ENCODE data around the gene NUMBL. TPM values are rescaled to one million over a fixed set of nuclear protein-coding genes. Genes with fewer than 3 reads are reported as not detected.

Gene NUMBL
- total RNA-seq, 2 donors from 2014 or later, result 9.1 to 73.5 TPM

DNA sequence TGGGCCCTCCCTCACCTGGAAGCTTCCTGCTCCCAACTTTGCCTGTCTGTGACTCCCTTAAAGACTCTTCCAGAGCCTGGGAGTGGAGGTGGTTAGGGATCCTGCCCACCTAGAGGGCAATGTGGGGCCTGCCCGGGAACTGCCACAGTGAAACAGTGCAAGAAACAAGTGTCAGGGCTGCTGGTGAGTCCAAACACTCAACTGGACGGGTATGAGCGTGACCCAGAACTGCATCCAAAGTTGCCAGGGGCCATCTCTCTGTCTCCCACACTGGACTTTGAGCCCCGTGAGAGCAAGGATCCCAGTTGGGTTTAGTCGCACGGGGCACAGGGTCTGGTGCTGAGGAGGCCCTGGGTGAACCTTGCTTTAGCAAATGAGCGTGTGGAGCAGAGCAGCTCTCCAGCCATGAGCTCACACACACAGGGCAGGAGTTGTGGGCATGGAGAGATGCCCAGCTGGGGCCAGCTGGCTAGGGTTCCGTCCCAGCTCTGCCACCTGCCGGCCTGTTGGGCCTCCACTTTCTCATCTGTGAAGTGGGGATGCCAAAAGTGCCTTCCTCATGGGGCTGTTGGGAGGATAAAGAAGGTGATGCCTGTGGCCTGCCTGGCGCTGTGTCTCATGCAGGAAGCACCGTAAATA, 2.8 kb upstream of the NUMBL start:
- peaks cover 0 to 3% of the 10 kb centered on the region in 2 donors for H3K36me3 ChIP-seq (replicated peaks in 1 of 2; ENCODE audit: insufficient read depth in 1 of 2, low read depth in 2 of 2)
- H3K27me3 ChIP-seq, result no peaks in the 10 kb centered on the region
- ATAC-seq (no peak), DNase-seq (no peak)
- H3K4me1 ChIP-seq, result peaks cover 19% of the 10 kb centered on the region
- H3K9me3 ChIP-seq, result no peaks in the 10 kb centered on the region
- no peak overlapping the region for H3K27ac ChIP-seq
- TF ChIP-seq POLR2A (IDR thresholded peaks at IDR 0.05), result no peak
- TF ChIP-seq CTCF (IDR thresholded peaks at IDR 0.05), result no peak
- intact Hi-C loops (cut with DNase I), result no loop called here
- WGBS, 2 donors, result 87 to 96% methylated on average over 3 to 11 of the region's 11 CpGs
- no peak overlapping the region for H3K4me3 ChIP-seq

DNA sequence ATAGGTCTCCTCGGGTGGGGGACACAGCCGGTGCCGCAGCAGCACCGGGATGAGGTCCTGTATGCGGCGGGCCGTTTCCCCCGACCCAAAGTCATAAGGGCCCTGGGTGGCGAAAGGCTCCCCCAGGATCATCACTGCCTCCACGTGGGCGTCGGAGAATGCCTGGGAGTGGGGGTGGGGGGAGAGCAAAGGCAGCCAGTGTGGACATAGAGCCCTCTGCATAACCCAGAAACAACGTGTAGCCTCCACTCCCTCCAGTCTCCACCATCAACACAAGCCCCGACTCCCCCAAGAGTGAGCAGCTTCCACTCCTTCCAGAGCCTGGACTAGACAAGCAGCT, 1.7 kb upstream of the NUMBL start:
- peaks cover 19% of the 10 kb centered on the region for H3K4me1 ChIP-seq
- TF ChIP-seq CTCF (IDR thresholded peaks at IDR 0.05) (no peak), POLR2A (IDR thresholded peaks at IDR 0.05) (no peak)
- no peak for ATAC-seq
- H3K27me3 ChIP-seq, result no peaks in the 10 kb centered on the region
- intact Hi-C loops (cut with DNase I), result no loop called here
- H3K4me3 ChIP-seq, result no peak overlapping the region
- no peaks in the 10 kb centered on the region for H3K9me3 ChIP-seq
- 84 to 92% methylated on average over 9 to 12 of the region's 14 CpGs for WGBS, 2 donors
- no peak for DNase-seq
- H3K27ac ChIP-seq, result peak overlapping the region in 1 of 4 donors; percentile 87
- peaks cover 0 to 3% of the 10 kb centered on the region in 2 donors for H3K36me3 ChIP-seq (replicated peaks in 1 of 2; ENCODE audit: insufficient read depth in 1 of 2, low read depth in 2 of 2)

GRCh38 chr19:40691421-40692211, 1.2 kb upstream of the NUMBL start:
- TF ChIP-seq CTCF (IDR thresholded peaks at IDR 0.05) (no peak), POLR2A (IDR thresholded peaks at IDR 0.05) (no peak)
- DNase-seq, result peak in 2 of 4 donors; percentile 11 to 24
- Histone ChIP-seq H3K9me3 (no peaks in the 10 kb centered on the region), H3K27me3 (no peaks in the 10 kb centered on the region), H3K36me3 (replicated peaks in 1 of 2; ENCODE audit: insufficient read depth in 1 of 2, low read depth in 2 of 2) (peaks cover 0 to 3% of the 10 kb centered on the region in 2 donors), H3K27ac (peak overlapping the region; percentile 59 to 87 (median 80)), H3K4me1 (peaks cover 19% of the 10 kb centered on the region), H3K4me3 (no peak overlapping the region)
- WGBS, 2 donors, result 78 to 89% methylated on average over 7 to 21 of the region's 24 CpGs
- ATAC-seq, result no peak
- intact Hi-C loops (cut with DNase I), result no loop called here

GRCh38 chr19:40690693-40691420, 406 bp upstream of the NUMBL start:
- ATAC-seq (peak; percentile 97), DNase-seq (peak; percentile 93 to 97 (median 94))
- Histone ChIP-seq H3K36me3 (replicated peaks in 1 of 2; ENCODE audit: insufficient read depth in 1 of 2, low read depth in 2 of 2) (peaks cover 0 to 3% of the 10 kb centered on the region in 2 donors), H3K27ac (peak overlapping the region; percentile 59 to 87 (median 80)), H3K4me3 (peak overlapping the region; percentile 18 to 29), H3K27me3 (no peaks in the 10 kb centered on the region), H3K4me1 (peaks cover 19% of the 10 kb centered on the region), H3K9me3 (no peaks in the 10 kb centered on the region)
- 1 to 12% methylated on average over 12 to 38 of the region's 56 CpGs for WGBS, 2 donors
- intact Hi-C loops (cut with DNase I), result no loop called here
- TF ChIP-seq POLR2A (IDR thresholded peaks at IDR 0.05) (peak in 2 of 3 donors; percentile 62 to 73), CTCF (IDR thresholded peaks at IDR 0.05) (no peak)

Measured in body of pancreas (tissue), 4 donors.